ENCODE results near the gene ADAD2. TPM values are rescaled to one million over a fixed set of nuclear protein-coding genes. Genes with fewer than 3 reads are reported as not detected.

ADAD2 gene
- total and polyA plus RNA-seq, 2 donors (not counting 1 experiment from before 2014, with no cell fraction given): 0.06 TPM; not detected in 1

GRCh38 chr16:84241778-84242177 lies 50.8 kb downstream of the ADAD2 start:
- no peaks in the 10 kb centered on the region for H3K36me3 ChIP-seq (replicated peaks in 1 of 2; ENCODE audit: control extremely low read depth in 1 of 2, control insufficient read depth in 1 of 2, extremely low read depth in 1 of 2, insufficient read depth in 2 of 2, low read length in 1 of 2)
- ATAC-seq (ENCODE audit: low read depth): no peak
- no peak overlapping the region for H3K9ac ChIP-seq (ENCODE audit: low read length)
- H3K4me1 ChIP-seq (ENCODE audit: control insufficient read depth in 2 of 2, insufficient read depth in 2 of 2, low read length in 2 of 2): no peaks in the 10 kb centered on the region
- intact Hi-C loops (cut with micrococcal nuclease): no loop called here
- peaks cover 4% of the 10 kb centered on the region for H3K9me3 Mint-ChIP-seq (ENCODE audit: insufficient read depth)
- TF ChIP-seq EZH2 (IDR thresholded peaks at IDR 0.05; ENCODE audit: borderline replicate concordance, insufficient read depth, low read depth, low read length, poor library complexity, severe bottlenecking) (no peak), CTCF (IDR thresholded peaks at IDR 0.05) (no peak)
- no peak for DNase-seq
- no peak overlapping the region for H2AFZ ChIP-seq (ENCODE audit: insufficient read depth, low read depth, low read length, poor library complexity, severe bottlenecking)
- no CpG with 5 or more reads among the region's 1 CpG for WGBS (ENCODE audit: insufficient coverage)
- ChIA-PET POLR2A (no interaction called here), CTCF (no interaction called here)
- peaks cover 0 to 15% (median 0%) of the 10 kb centered on the region in 4 experiments for H3K27me3 ChIP-seq (replicated peaks in 1 of 4; ENCODE audit: control extremely low read depth in 1 of 4, control insufficient read depth in 3 of 4, insufficient read depth in 4 of 4, low read length in 3 of 4)
- no peak overlapping the region for H3K27ac Mint-ChIP-seq
- no peak overlapping the region for H3K4me3 Mint-ChIP-seq
- no peaks in the 10 kb centered on the region for H3K79me2 ChIP-seq (ENCODE audit: control insufficient read depth, insufficient read depth, low read length)
- peaks cover 31% of the 10 kb centered on the region for H3K27me3 Mint-ChIP-seq
- no peaks in the 10 kb centered on the region for H3K9me3 ChIP-seq (ENCODE audit: control extremely low read depth in 1 of 3, control insufficient read depth in 2 of 3, insufficient read depth in 1 of 3, low read length in 2 of 3)
- H3K4me3 ChIP-seq (ENCODE audit: control extremely low read depth in 1 of 5, extremely low read depth in 1 of 5, insufficient read depth in 1 of 5, low read depth in 2 of 5, low read length in 4 of 5): no peak overlapping the region
- H3K27ac ChIP-seq (ENCODE audit: low read length in 2 of 2): no peak overlapping the region
- no peak overlapping the region for H3K4me2 ChIP-seq (replicated peaks; ENCODE audit: low read depth, low read length, poor library complexity, severe bottlenecking)
- H3K4me1 Mint-ChIP-seq: no peaks in the 10 kb centered on the region
- H4K20me1 ChIP-seq (ENCODE audit: control insufficient read depth, insufficient read depth, low read length, poor library complexity, severe bottlenecking): no peaks in the 10 kb centered on the region

- POLR2A ChIA-PET: no interaction called here
- H3K27me3 Mint-ChIP-seq: peaks cover 31% of the 10 kb centered on the region
- Histone ChIP-seq H4K20me1 (ENCODE audit: control insufficient read depth, insufficient read depth, low read length, poor library complexity, severe bottlenecking) (no peaks in the 10 kb centered on the region), H3K4me2 (replicated peaks; ENCODE audit: low read depth, low read length, poor library complexity, severe bottlenecking) (no peak overlapping the region), H3K9me3 (ENCODE audit: control extremely low read depth in 1 of 3, control insufficient read depth in 2 of 3, insufficient read depth in 1 of 3, low read length in 2 of 3) (no peaks in the 10 kb centered on the region), H3K4me3 (ENCODE audit: control extremely low read depth in 1 of 5, extremely low read depth in 1 of 5, insufficient read depth in 1 of 5, low read depth in 2 of 5, low read length in 4 of 5) (no peak overlapping the region), H3K9ac (ENCODE audit: low read length) (no peak overlapping the region), H3K4me1 (ENCODE audit: control insufficient read depth in 2 of 2, insufficient read depth in 2 of 2, low read length in 2 of 2) (no peaks in the 10 kb centered on the region), H3K27me3 (replicated peaks in 1 of 4; ENCODE audit: control extremely low read depth in 1 of 4, control insufficient read depth in 3 of 4, insufficient read depth in 4 of 4, low read length in 3 of 4) (peaks cover 0 to 13% (median 0%) of the 10 kb centered on the region in 4 experiments), H2AFZ (ENCODE audit: insufficient read depth, low read depth, low read length, poor library complexity, severe bottlenecking) (no peak overlapping the region), H3K36me3 (replicated peaks in 1 of 2; ENCODE audit: control extremely low read depth in 1 of 2, control insufficient read depth in 1 of 2, extremely low read depth in 1 of 2, insufficient read depth in 2 of 2, low read length in 1 of 2) (no peaks in the 10 kb centered on the region), H3K79me2 (ENCODE audit: control insufficient read depth, insufficient read depth, low read length) (no peaks in the 10 kb centered on the region), H3K27ac (ENCODE audit: low read length in 2 of 2) (no peak overlapping the region)
- no peak for TF ChIP-seq EZH2 (IDR thresholded peaks at IDR 0.05; ENCODE audit: borderline replicate concordance, insufficient read depth, low read depth, low read length, poor library complexity, severe bottlenecking)
- TF ChIP-seq CTCF (IDR thresholded peaks at IDR 0.05): no peak
- no peaks in the 10 kb centered on the region for H3K4me1 Mint-ChIP-seq
- WGBS (ENCODE audit: insufficient coverage): 73% methylated on average over 5 of the region's 9 CpGs
- intact Hi-C loops (cut with micrococcal nuclease): no loop called here
- no peak for ATAC-seq (ENCODE audit: low read depth)
- peaks cover 4% of the 10 kb centered on the region for H3K9me3 Mint-ChIP-seq (ENCODE audit: insufficient read depth)
- no peak for DNase-seq
- no peak overlapping the region for H3K27ac Mint-ChIP-seq
- CTCF ChIA-PET: no interaction called here
- H3K4me3 Mint-ChIP-seq: no peak overlapping the region
Observed at GRCh38 chr16:84242839-84243238, 51.9 kb downstream of the ADAD2 start.
